Keratinocyte (primary cell): ENCODE results near the gene AGAP1. TPM values are rescaled to one million over a fixed set of nuclear protein-coding genes. Genes with fewer than 3 reads are reported as not detected.

Experiments
- DNase-seq: peaks from one replicate; pipeline ENCODE4 v3.0.0-alpha.2; 2011; ENCODE audit warnings: low read depth, missing footprints, low spot score
- FAIRE-seq: peaks from 2 replicates; lab custom pipeline; 2011; peaks lifted over from hg19 to GRCh38; lab: Jason Lieb, UNC
- H2AFZ ChIP-seq: 2 replicates; pipeline ENCODE4 v1.6.0; 2012; ENCODE audit warnings: low read length, control low read depth, inconsistent platforms; ENCODE audit not compliant: control insufficient read depth
- H3K27ac ChIP-seq: 2 replicates; pipeline ENCODE4 v1.5.1; 2011; ENCODE audit warnings: low read length; ENCODE audit not compliant: control insufficient read depth, insufficient read depth
- H3K27me3 ChIP-seq: 3 replicates; pipeline ENCODE4 v1.6.0; 2011; ENCODE audit warnings: low read length; ENCODE audit not compliant: control insufficient read depth, insufficient read depth; ENCODE audit errors: extremely low read depth
- H3K36me3 ChIP-seq, 2 experiments: 2 replicates in 1 of 2; 3 replicates in 1 of 2; pipeline ENCODE4 v1.5.1; 2011; ENCODE audit warnings: low read length in 2 of 2, mild to moderate bottlenecking in 1 of 2; ENCODE audit not compliant: control insufficient read depth in 2 of 2, insufficient read depth in 2 of 2; ENCODE audit errors: extremely low read depth in 1 of 2
- H3K4me1 ChIP-seq: 3 replicates; pipeline ENCODE4 v1.5.1; 2011; ENCODE audit warnings: low read length; ENCODE audit not compliant: control insufficient read depth, insufficient read depth; ENCODE audit errors: extremely low read depth
- H3K4me2 ChIP-seq: 3 replicates; pipeline ENCODE4 v1.6.0; 2011; ENCODE audit warnings: low read depth, low read length; ENCODE audit not compliant: control insufficient read depth, insufficient read depth; ENCODE audit errors: extremely low read depth
- H3K4me3 ChIP-seq, 3 experiments: fragments of 200-600 bp in 1 of 3; sonication (generic) in 1 of 3; 2 replicates in 2 of 3; 3 replicates in 1 of 3; pipeline ENCODE4 v1.5.1; 2011 to 2016; ENCODE audit warnings: low read length in 3 of 3, mild to moderate bottlenecking in 3 of 3, control low read depth in 2 of 3, inconsistent platforms in 1 of 3, low read depth in 1 of 3, mixed read lengths in 1 of 3, mixed run types in 1 of 3, moderate library complexity in 1 of 3; ENCODE audit not compliant: control insufficient read depth in 2 of 3, insufficient read depth in 2 of 3; ENCODE audit errors: extremely low read depth in 1 of 3
- H3K79me2 ChIP-seq: 2 replicates; pipeline ENCODE4 v1.6.0; 2012; ENCODE audit warnings: low read length; ENCODE audit not compliant: control insufficient read depth, insufficient read depth
- H3K9ac ChIP-seq: 3 replicates; pipeline ENCODE4 v1.6.0; 2011; ENCODE audit warnings: low read length; ENCODE audit not compliant: control insufficient read depth, insufficient read depth; ENCODE audit errors: extremely low read depth
- H3K9me1 ChIP-seq: 3 replicates; pipeline ENCODE4 v1.6.0; 2011; ENCODE audit warnings: low read length; ENCODE audit not compliant: control insufficient read depth, insufficient read depth; ENCODE audit errors: extremely low read depth
- H3K9me3 ChIP-seq: 2 replicates; pipeline ENCODE4 v1.5.1; 2012; ENCODE audit warnings: low read depth, low read length; ENCODE audit not compliant: control insufficient read depth
- H4K20me1 ChIP-seq: 3 replicates; pipeline ENCODE4 v1.6.0; 2011; ENCODE audit warnings: low read length; ENCODE audit not compliant: control insufficient read depth, insufficient read depth; ENCODE audit errors: extremely low read depth
- EZH2 ChIP-seq: IDR thresholded peaks from one replicate; pipeline ENCODE4 v1.6.1; 2012; ENCODE audit warnings: inconsistent platforms, mild to moderate bottlenecking, low read length, moderate library complexity
- dilution Hi-C: fragments of 300-500 bp; cut with MboI; formaldehyde crosslinking; loops from one replicate; pipeline ENCODE4 v1.7.0; 2020; ENCODE audit warnings: low sequenced_read_pairs; ENCODE audit not compliant: extremely low pct_ligation_motif_present
- polyA plus RNA-seq, 5 experiments: library from polyadenylated mRNA; depleted of rRNA in 3 of 5; stranded (reverse) in 3 of 5; stranded (forward) in 1 of 5; unstranded in 1 of 5; fragments of >200 nt; gene quantifications; 1 replicate in 1 of 5; 2 replicates in 3 of 5; 3 replicates in 1 of 5; pipeline versions ENCODE4 v1.2.1 to v1.2.3, GENCODE V29; 2011 to 2012; ENCODE audit warnings: missing spikeins in 2 of 5, low read depth in 1 of 5, low replicate concordance in 1 of 5
- TF ChIP-seq, protein P1 (sequence below), 3 experiments: IDR thresholded peaks in 1 of 3; conservative IDR thresholded peaks in 1 of 3; optimal IDR thresholded peaks in 1 of 3; 2 replicates in 2 of 3; 3 replicates in 1 of 3; pipeline versions ENCODE3 to v1.5.1; 2011; ENCODE audit warnings: low read length in 3 of 3, mild to moderate bottlenecking in 3 of 3, moderate library complexity in 2 of 3, control low read depth in 1 of 3, inconsistent platforms in 1 of 3; ENCODE audit not compliant: insufficient read depth in 2 of 3; ENCODE audit errors: extremely low read depth in 1 of 3

AGAP1 gene
- polyA plus RNA-seq, 1 donor (not counting 4 experiments of a cell fraction or from before 2014, with no cell fraction given): 12.6 TPM

DNA sequence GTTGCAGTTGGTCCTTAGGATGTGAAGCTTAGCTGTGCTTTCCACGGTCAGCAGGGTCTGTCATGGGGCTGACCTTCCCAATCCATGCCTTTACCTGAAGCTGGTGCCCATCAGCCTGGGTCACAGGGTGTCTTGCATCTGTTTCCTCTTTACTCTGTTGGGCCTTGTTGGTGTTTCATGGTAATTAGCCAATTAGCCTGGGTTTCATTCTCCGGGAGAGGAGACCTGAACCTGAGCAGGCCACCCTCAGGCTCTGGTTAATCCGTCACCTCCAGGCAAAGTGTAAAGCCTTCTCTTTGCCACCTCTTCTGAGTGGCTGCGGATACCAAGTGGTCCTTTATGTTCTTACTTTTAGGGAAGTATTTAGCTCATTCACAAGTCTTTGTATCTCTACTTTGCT is 534.2 kb downstream of the AGAP1 start:
- no peak overlapping the region for H3K4me3 ChIP-seq
- H4K20me1 ChIP-seq: no peaks in the 10 kb centered on the region
- H3K79me2 ChIP-seq: no peaks in the 10 kb centered on the region
- DNase-seq (no peak), FAIRE-seq (no peak)
- H3K9me1 ChIP-seq: no peaks in the 10 kb centered on the region
- H3K36me3 ChIP-seq: no peaks in the 10 kb centered on the region
- H3K4me1 ChIP-seq: no peaks in the 10 kb centered on the region
- dilution Hi-C loops: no loop called here
- TF ChIP-seq, protein P1, sequence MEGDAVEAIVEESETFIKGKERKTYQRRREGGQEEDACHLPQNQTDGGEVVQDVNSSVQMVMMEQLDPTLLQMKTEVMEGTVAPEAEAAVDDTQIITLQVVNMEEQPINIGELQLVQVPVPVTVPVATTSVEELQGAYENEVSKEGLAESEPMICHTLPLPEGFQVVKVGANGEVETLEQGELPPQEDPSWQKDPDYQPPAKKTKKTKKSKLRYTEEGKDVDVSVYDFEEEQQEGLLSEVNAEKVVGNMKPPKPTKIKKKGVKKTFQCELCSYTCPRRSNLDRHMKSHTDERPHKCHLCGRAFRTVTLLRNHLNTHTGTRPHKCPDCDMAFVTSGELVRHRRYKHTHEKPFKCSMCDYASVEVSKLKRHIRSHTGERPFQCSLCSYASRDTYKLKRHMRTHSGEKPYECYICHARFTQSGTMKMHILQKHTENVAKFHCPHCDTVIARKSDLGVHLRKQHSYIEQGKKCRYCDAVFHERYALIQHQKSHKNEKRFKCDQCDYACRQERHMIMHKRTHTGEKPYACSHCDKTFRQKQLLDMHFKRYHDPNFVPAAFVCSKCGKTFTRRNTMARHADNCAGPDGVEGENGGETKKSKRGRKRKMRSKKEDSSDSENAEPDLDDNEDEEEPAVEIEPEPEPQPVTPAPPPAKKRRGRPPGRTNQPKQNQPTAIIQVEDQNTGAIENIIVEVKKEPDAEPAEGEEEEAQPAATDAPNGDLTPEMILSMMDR (optimal IDR thresholded peaks at IDR 0.05 in 1 of 3, IDR thresholded peaks at IDR 0.05 in 1 of 3, conservative IDR thresholded peaks at IDR 0.05 in 1 of 3; ENCODE audit: extremely low read depth in 1 of 3, insufficient read depth in 2 of 3, low read length in 3 of 3): no peak
- no peak for TF ChIP-seq EZH2
- H3K27ac ChIP-seq: no peak overlapping the region
- H3K27me3 ChIP-seq: no peaks in the 10 kb centered on the region
- no peak overlapping the region for H2AFZ ChIP-seq
- H3K9ac ChIP-seq: no peak overlapping the region
- H3K9me3 ChIP-seq: no peaks in the 10 kb centered on the region
- H3K4me2 ChIP-seq: no peak overlapping the region

DNA sequence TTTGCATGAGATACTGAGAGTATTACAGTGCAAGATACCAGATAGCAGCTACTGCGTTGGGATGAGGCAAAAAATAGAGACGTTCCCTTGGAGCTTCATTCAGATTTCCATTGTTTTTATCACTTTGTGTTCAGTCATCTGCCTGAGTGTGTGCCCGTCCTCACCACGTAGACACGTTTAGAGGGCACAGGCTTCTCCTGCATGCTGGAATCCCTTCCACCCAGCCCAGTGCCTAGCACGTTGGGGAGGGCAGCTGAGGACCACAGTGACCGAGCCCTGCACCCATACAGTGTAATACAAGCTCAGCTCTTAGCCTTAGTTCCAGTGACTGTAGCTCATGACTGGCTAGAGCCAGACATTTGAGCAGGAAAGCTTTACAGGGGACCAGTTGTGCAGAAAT is 539.6 kb downstream of the AGAP1 start:
- Histone ChIP-seq H3K9me3 (no peaks in the 10 kb centered on the region), H3K27ac (no peak overlapping the region), H3K9ac (no peak overlapping the region), H3K36me3 (no peaks in the 10 kb centered on the region), H3K4me1 (no peaks in the 10 kb centered on the region), H3K79me2 (no peaks in the 10 kb centered on the region), H4K20me1 (no peaks in the 10 kb centered on the region), H3K4me2 (no peak overlapping the region), H3K27me3 (no peaks in the 10 kb centered on the region), H3K4me3 (no peak overlapping the region), H3K9me1 (no peaks in the 10 kb centered on the region), H2AFZ (no peak overlapping the region)
- no peak for DNase-seq
- no peak for TF ChIP-seq EZH2
- dilution Hi-C loops: no loop called here
- FAIRE-seq: no peak

DNA sequence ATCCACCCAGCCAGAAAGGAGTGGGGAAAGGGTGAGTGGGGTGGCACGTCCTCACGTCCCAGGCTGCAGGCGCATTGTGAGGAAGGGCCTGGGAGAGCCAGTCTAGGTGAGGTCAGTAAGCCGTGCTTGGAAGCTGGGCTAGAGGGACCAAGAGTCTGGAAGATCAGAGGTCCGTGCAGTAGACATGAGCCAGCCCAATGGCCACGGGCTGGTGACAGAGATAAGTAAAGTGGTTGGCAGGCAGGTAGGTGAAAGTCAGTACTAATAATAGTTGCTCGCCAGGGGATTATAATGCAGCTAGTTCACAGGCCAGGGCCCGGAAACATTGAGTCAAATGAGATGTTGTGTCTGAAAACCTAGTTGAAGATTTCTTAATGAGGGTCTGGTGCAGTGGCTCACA is 541.1 kb downstream of the AGAP1 start:
- no peak overlapping the region for H2AFZ ChIP-seq
- no peaks in the 10 kb centered on the region for H3K9me1 ChIP-seq
- H4K20me1 ChIP-seq: no peaks in the 10 kb centered on the region
- H3K4me3 ChIP-seq: no peak overlapping the region
- H3K9me3 ChIP-seq: no peaks in the 10 kb centered on the region
- no peak overlapping the region for H3K9ac ChIP-seq
- no peak overlapping the region for H3K27ac ChIP-seq
- no peaks in the 10 kb centered on the region for H3K27me3 ChIP-seq
- TF ChIP-seq EZH2: no peak
- TF ChIP-seq, protein P1 (optimal IDR thresholded peaks at IDR 0.05 in 1 of 3, IDR thresholded peaks at IDR 0.05 in 1 of 3, conservative IDR thresholded peaks at IDR 0.05 in 1 of 3; ENCODE audit: extremely low read depth in 1 of 3, insufficient read depth in 2 of 3, low read length in 3 of 3): no peak
- H3K4me1 ChIP-seq: peaks cover under 1% of the 10 kb centered on the region
- dilution Hi-C loops: no loop called here
- no peaks in the 10 kb centered on the region for H3K36me3 ChIP-seq
- no peak for FAIRE-seq
- H3K4me2 ChIP-seq: no peak overlapping the region
- DNase-seq: no peak
- no peaks in the 10 kb centered on the region for H3K79me2 ChIP-seq
